T-helper 2 cell treated with Interferon-gamma antibody and Interleukin-4, amounts not matched to agents 5 μg/mL and 100 μg/mL, for 36 hours (primary cell): Measurements from ENCODE around the gene ANKRD63.

Source experiments
- DNase-seq: peaks from one replicate; pipeline ENCODE4 v3.0.0; 2021; ENCODE audit warnings: low spot score
- H3K27ac Mint-ChIP-seq: one replicate; pipeline ENCODE4 v1.8.0; 2021; ENCODE audit warnings: mild to moderate bottlenecking, mixed read lengths
- H3K27me3 Mint-ChIP-seq: one replicate; pipeline ENCODE4 v1.8.0; 2021; ENCODE audit warnings: low read depth, mixed read lengths
- H3K36me3 Mint-ChIP-seq: one replicate; pipeline ENCODE4 v1.8.0; 2021; ENCODE audit warnings: low read depth, mixed read lengths
- H3K4me1 Mint-ChIP-seq: one replicate; pipeline ENCODE4 v1.8.0; 2021; ENCODE audit warnings: low read depth, mixed read lengths
- H3K4me3 Mint-ChIP-seq: one replicate; pipeline ENCODE4 v1.8.0; 2022; ENCODE audit warnings: mild to moderate bottlenecking, moderate library complexity, mixed read lengths
- H3K9me3 Mint-ChIP-seq: one replicate; pipeline ENCODE4 v1.8.0; 2021; ENCODE audit warnings: mixed read lengths

The ANKRD63 gene

GRCh38 chr15:40247406-40247971 lies 35.4 kb downstream of the ANKRD63 start:
- Mint-ChIP-seq H3K27me3 (peaks cover 18% of the 10 kb centered on the region), H3K4me3 (no peak overlapping the region), H3K4me1 (no peaks in the 10 kb centered on the region), H3K9me3 (no peaks in the 10 kb centered on the region), H3K27ac (no peak overlapping the region), H3K36me3 (no peaks in the 10 kb centered on the region)
- DNase-seq: no peak

- H3K4me1 Mint-ChIP-seq: no peaks in the 10 kb centered on the region
- no peaks in the 10 kb centered on the region for H3K9me3 Mint-ChIP-seq
- no peak overlapping the region for H3K27ac Mint-ChIP-seq
Observed at GRCh38 chr15:40246496-40247280, 36.2 kb downstream of the ANKRD63 start.

GRCh38 chr15:40245666-40246450 lies 37.0 kb downstream of the ANKRD63 start:
- H3K27ac Mint-ChIP-seq: no peak overlapping the region
- no peaks in the 10 kb centered on the region for H3K36me3 Mint-ChIP-seq
- no peak overlapping the region for H3K4me3 Mint-ChIP-seq
- H3K9me3 Mint-ChIP-seq: no peaks in the 10 kb centered on the region
- peaks cover 5% of the 10 kb centered on the region for H3K27me3 Mint-ChIP-seq
- no peak for DNase-seq
- no peaks in the 10 kb centered on the region for H3K4me1 Mint-ChIP-seq

More at GRCh38 chr15:40246496-40247280, 36.2 kb downstream of the ANKRD63 start:
- Mint-ChIP-seq H3K27me3 (peaks cover 14% of the 10 kb centered on the region), H3K4me3 (no peak overlapping the region), H3K36me3 (no peaks in the 10 kb centered on the region)
- DNase-seq: no peak

DNA sequence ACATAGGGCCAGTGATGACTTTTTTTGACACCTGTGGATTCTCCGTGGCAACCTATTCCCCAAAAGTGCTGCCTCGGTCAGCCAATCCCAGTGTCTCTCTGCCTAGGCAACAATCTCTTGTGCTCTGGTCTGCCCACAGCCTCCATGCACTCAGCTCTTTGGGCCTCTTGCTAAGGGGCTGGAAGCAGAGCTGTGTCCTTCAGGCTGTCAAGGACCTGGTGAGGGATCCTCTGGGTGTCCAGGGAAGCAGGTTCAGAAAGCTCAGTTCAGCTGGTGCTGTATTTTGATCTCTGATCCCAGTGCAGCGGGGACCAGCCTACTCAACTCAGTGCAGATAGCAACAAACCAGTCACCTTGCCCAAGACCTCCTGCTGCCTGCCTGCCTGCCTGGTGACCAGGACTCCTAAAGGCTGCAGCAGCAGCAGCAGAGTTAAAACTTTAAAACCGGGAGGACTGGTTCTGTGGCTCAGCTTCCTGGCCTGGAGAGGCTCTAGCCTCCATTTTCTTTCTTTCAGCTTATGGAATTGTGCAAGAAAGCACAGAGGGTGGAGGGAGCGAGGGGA lies 37.8 kb downstream of the ANKRD63 start:
- no peaks in the 10 kb centered on the region for H3K4me1 Mint-ChIP-seq
- no peak overlapping the region for H3K4me3 Mint-ChIP-seq
- H3K9me3 Mint-ChIP-seq: no peaks in the 10 kb centered on the region
- no peak overlapping the region for H3K27ac Mint-ChIP-seq
- no peaks in the 10 kb centered on the region for H3K36me3 Mint-ChIP-seq
- no peak for DNase-seq
- H3K27me3 Mint-ChIP-seq: no peaks in the 10 kb centered on the region

DNA sequence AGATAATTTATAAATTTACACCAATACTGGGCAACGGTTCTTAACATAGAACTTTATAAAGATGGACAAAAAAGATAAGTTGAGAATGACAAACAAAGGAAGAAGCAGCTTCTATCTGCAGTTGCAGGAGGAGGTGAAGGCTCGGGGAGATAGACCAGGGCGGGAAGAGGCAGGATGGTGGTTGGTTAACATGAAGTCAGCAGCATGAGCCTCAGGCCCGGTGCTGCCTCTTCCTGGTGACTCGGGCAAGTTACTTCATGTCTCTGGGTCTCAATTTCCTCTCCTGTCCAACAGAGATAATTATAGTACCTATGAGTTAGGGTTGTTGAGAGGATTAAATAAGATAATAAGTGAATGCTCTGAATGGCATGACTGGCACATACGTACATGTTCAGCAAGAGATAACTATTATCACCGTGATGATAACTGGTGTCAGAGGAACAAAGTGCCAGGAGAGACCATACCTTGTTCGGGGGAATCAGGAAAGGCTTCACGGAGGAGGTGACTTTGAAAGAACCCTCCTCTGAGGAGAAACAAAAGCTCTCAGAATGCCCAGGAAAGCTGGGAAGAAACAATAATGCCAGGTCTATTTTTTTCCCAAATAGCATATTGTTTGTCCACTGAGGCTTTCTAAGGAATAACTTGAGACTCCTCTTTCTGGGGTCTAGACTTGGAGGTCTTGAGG lies 39.6 kb downstream of the ANKRD63 start:
- no peak overlapping the region for H3K27ac Mint-ChIP-seq
- DNase-seq: no peak
- no peaks in the 10 kb centered on the region for H3K9me3 Mint-ChIP-seq
- H3K36me3 Mint-ChIP-seq: no peaks in the 10 kb centered on the region
- peaks cover 4% of the 10 kb centered on the region for H3K4me1 Mint-ChIP-seq
- H3K27me3 Mint-ChIP-seq: peaks cover 13% of the 10 kb centered on the region
- no peak overlapping the region for H3K4me3 Mint-ChIP-seq

DNA sequence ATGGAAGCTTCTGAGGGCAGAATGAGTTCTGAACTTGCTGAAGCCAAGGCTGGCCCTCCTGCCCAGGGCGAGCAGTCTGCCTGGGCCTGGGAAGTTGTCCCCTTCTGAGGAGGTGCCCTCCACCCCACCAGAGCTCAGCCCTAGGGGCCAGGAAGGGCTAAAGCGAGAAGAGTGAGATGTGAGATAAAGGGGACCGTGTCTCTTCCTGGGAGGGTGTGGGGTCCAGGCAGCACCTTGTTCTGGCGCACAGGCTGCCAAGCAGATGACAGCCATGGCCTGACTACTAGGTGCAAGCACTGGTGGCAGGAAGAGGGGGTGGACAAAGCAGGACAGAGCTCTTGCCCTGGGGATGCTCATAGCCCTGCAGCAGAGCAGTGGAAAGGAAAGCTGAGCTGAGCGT lies 40.3 kb downstream of the ANKRD63 start:
- Mint-ChIP-seq H3K27ac (no peak overlapping the region), H3K36me3 (no peaks in the 10 kb centered on the region), H3K4me3 (no peak overlapping the region), H3K27me3 (peaks cover 18% of the 10 kb centered on the region), H3K9me3 (no peaks in the 10 kb centered on the region), H3K4me1 (peaks cover 4% of the 10 kb centered on the region)
- DNase-seq: no peak

DNA sequence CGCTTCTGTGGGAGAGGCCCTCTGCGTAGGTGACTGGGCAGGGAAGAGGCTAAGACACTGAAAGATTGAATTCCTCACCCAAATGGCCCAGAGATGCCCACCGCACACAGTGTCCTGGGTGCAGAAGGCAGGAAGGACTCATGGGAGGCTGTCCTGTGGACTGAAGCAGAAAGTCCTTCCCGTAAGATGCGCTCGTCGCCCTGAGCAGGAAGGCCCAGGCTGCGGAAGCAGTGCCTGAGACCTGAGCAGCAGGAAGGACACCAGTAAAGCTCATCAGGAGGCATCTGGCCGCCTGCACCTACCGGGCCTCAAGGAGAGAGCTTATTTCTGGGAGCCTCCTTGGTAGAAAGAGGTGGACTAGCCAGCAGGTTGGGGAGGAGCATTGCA lies 40.7 kb downstream of the ANKRD63 start:
- H3K27ac Mint-ChIP-seq: no peak overlapping the region
- peaks cover 18% of the 10 kb centered on the region for H3K27me3 Mint-ChIP-seq
- peaks cover 4% of the 10 kb centered on the region for H3K4me1 Mint-ChIP-seq

DNA sequence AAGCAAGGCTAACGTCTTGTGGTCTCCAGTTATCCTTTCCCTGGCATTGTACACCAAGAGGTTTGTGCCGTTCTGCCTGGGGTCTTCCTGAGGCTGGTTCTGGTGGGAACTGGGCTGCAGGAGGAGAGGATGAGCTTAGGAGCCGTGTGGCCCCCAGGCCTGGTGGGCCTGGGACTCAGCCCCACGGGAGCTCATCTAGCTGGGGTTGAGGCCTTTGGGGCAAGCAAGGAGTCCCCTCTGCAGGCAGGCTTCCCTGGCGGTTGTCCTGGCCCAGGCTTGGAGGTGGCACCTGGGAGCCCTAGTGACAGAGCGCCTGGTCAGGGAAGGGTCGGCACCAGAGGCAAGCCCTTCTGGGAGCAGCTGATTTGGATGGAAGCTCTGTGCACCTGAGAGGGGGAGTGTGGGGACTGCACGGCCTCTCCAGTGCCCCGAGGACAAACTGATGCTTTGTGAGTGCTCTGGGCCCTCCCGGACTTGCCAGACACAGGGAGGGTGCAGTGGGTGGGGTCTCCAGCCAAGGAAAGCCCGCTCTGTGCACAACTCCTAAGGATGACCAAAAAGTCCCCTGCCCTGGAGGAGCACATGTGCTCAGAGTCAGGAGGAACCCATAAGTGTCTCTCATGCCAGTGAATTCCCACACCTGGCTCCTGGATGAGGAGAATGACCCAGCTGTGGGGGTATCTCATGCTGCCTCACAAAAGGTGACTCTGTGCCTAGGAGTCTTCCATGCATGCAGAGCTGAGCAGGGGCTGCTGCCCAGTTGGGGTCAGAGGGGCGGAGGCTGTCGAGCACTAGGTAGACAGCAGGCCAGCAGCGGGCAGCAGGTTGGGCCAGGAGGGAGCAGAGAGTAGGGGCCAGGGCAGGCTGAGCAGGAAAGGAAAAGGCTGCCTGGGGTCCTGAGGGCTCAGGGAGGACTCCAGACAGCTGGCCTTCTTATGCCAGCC lies 41.3 kb downstream of the ANKRD63 start:
- Mint-ChIP-seq H3K36me3 (no peaks in the 10 kb centered on the region), H3K4me3 (no peak overlapping the region), H3K27ac (no peak overlapping the region), H3K27me3 (peaks cover 18% of the 10 kb centered on the region), H3K4me1 (peaks cover 4% of the 10 kb centered on the region), H3K9me3 (no peaks in the 10 kb centered on the region)
- DNase-seq: no peak

More for the DNA sequence above, 40.7 kb downstream of the ANKRD63 start:
- no peak for DNase-seq
- no peaks in the 10 kb centered on the region for H3K9me3 Mint-ChIP-seq
- H3K36me3 Mint-ChIP-seq: no peaks in the 10 kb centered on the region
- H3K4me3 Mint-ChIP-seq: no peak overlapping the region

DNA sequence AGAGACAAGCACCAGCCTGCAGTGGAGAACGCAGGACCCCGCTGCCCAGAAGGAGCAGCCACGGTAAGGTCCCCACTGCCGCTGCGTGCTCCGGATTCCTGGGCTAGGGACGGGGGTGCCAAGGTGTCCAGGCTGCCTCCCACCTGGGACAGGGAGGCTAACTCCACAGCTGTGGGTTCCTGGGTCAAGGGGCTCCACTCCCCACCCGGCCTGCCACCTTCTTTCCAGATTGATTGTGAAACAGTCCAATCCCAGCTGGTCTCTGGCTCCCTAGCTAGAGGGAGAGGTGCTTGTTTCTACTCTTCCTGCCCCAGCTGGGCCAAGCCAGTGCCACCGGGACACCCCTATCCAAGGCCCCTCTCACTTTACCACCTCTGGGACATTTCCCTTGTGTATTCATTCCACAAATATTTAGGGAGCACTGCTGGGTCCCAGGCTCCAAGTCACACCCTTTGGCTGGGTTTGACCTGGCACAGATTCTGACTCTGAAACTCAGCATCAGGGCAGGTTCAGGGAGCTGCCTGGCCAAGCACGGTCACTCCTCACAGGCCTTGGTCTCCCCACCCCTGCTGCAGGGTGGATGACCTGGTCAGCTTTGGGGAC lies 42.1 kb downstream of the ANKRD63 start:
- Mint-ChIP-seq H3K4me3 (no peak overlapping the region), H3K9me3 (no peaks in the 10 kb centered on the region), H3K4me1 (peaks cover 4% of the 10 kb centered on the region), H3K27ac (no peak overlapping the region), H3K36me3 (no peaks in the 10 kb centered on the region), H3K27me3 (peaks cover 18% of the 10 kb centered on the region)
- no peak for DNase-seq

DNA sequence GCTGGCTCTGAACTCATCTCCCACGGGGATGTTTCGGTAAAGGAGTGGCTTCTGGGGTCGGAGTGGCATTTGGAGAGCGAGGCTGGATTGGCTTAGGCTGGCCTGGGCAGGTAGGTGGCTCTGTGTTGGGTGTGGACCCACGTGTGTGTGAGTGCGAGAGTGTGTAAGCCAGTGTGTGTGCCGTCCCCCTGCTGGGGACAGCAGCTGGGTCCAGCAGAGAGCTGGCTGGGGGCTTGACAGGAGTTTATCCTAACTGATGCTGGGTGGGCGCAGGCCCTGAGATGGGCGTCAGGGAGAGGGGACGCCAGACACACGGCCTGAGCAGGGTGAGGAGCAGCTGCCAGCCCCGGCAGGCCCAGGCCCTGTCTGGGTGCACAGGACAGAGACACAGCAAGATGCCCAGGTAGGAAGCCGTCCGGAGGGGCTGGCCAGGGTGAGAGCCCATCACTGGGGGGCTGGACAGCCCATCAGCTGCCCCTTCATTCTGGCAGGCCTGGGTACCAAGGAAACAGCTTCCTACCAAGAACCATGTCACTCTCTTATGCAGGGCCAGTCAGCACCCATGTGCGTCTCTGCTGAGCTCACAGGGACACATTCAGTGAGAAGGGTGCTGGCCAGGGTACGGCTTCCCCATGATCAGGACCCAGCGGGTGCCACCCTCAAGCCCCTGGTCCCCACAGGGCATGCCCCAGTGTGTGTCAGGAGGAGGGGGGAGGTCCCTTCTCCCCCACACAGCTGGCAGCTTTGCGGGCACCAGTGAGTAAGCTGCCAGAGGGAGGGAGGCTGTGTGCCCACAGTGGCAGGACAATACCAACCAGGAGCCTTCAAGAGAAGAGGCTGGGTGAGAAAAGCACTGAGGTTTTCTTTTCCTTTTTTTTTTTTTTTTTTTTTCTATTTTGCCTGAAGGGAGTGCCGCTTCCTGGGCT lies 42.9 kb downstream of the ANKRD63 start:
- no peak overlapping the region for H3K4me3 Mint-ChIP-seq
- H3K27me3 Mint-ChIP-seq: peaks cover 18% of the 10 kb centered on the region
- no peaks in the 10 kb centered on the region for H3K9me3 Mint-ChIP-seq
- H3K27ac Mint-ChIP-seq: no peak overlapping the region
- peaks cover 4% of the 10 kb centered on the region for H3K4me1 Mint-ChIP-seq
- DNase-seq: no peak
- no peaks in the 10 kb centered on the region for H3K36me3 Mint-ChIP-seq

DNA sequence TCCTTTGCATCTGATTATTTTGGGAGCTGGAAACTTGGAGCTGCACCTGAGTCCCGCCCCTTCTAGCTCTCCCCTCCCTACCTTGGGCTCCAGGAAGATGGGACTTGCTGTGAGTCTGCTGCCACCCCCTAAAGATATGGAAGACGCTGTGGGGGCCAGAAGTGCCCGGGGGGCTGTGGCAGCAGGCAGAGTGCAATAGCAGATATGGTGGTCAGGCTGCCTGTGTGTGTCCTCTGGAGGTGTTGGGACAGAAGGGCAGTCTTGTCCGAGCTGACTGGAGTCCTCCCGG lies 43.5 kb downstream of the ANKRD63 start:
- no peak for DNase-seq
- H3K27ac Mint-ChIP-seq: no peak overlapping the region
- peaks cover 18% of the 10 kb centered on the region for H3K27me3 Mint-ChIP-seq
- H3K36me3 Mint-ChIP-seq: no peaks in the 10 kb centered on the region
- no peak overlapping the region for H3K4me3 Mint-ChIP-seq
- H3K9me3 Mint-ChIP-seq: no peaks in the 10 kb centered on the region
- peaks cover 5% of the 10 kb centered on the region for H3K4me1 Mint-ChIP-seq
